ENCODE results near the gene MRPL54. TPM values are rescaled to one million over a fixed set of nuclear protein-coding genes. Genes with fewer than 3 reads are reported as not detected.

Gene MRPL54
- total and polyA plus RNA-seq, 3 donors from 2014 or later, result 42.4 to 96.4 (median 57.4) TPM

DNA sequence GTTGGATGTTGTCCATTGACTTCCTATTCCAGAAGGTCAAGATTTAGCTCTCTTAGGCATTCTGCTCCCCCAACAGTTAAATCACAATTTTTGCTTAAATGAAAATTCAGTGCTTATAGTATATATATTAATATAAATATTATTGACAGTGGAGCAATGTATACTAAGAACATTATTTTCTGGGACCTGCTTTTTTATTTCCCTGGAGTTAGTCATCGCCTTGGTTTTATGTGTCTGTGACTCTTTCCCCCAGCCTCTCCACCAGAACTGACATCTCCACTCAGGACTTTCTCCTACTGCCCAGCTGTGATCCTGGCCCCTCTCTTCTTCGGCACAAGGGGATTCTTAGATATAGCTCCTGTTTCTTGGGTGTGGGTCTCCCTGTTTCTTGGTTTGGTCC, 33.9 kb downstream of the MRPL54 start:
- 95 to 96% methylated on average over 2 of the region's 2 CpGs for WGBS, 2 donors
- no peaks in the 10 kb centered on the region for H3K9me3 ChIP-seq
- DNase-seq, result no peak
- intact Hi-C loops (cut with DNase I; ENCODE audit: low total_unique reads), result no loop called here
- no peak overlapping the region for H3K27ac ChIP-seq
- no peaks in the 10 kb centered on the region for H3K4me1 ChIP-seq
- no peaks in the 10 kb centered on the region for H3K36me3 ChIP-seq (ENCODE audit: low read depth, missing control alignments)
- no peak overlapping the region for H3K4me3 ChIP-seq
- TF ChIP-seq CTCF (IDR thresholded peaks at IDR 0.05) (no peak), POLR2A (IDR thresholded peaks at IDR 0.05) (no peak)
- no peaks in the 10 kb centered on the region for H3K27me3 ChIP-seq

- DNase-seq, result no peak
- Histone ChIP-seq H3K27me3 (no peaks in the 10 kb centered on the region), H3K36me3 (ENCODE audit: low read depth, missing control alignments) (no peaks in the 10 kb centered on the region), H3K4me3 (no peak overlapping the region), H3K9me3 (no peaks in the 10 kb centered on the region), H3K4me1 (no peaks in the 10 kb centered on the region), H3K27ac (no peak overlapping the region)
- intact Hi-C loops (cut with DNase I; ENCODE audit: low total_unique reads), result no loop called here
- no peak for TF ChIP-seq POLR2A (IDR thresholded peaks at IDR 0.05)
- WGBS, 2 donors, result 77 to 80% methylated on average over 6 of the region's 6 CpGs
Observed at GRCh38 chr19:3798137-3798536, 35.7 kb downstream of the MRPL54 start.

DNA sequence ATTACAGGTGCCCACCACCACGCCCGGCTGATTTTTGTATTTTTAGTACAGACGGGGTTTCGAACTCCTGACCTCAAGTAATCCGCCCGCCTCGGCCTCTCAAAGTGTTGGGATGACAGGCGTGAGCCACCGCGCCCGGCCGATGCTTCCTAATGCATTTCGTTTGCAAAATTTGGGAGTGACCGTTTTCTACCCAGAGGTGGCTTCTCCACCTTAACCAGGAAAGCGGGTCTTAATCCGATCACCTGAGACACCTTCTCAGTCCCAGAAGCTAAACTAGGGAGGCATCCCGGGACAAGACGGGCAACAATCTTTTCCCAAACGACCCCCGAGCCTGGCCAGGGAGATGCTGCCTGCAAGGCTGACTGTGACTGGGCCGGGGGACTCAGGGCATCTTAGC, 38.5 kb downstream of the MRPL54 start:
- Histone ChIP-seq H3K27ac (no peak overlapping the region), H3K36me3 (ENCODE audit: low read depth, missing control alignments) (no peaks in the 10 kb centered on the region), H3K9me3 (no peaks in the 10 kb centered on the region), H3K4me3 (peak overlapping the region in 1 of 2 donors; percentile 3), H3K27me3 (no peaks in the 10 kb centered on the region), H3K4me1 (no peaks in the 10 kb centered on the region)
- 22 to 33% methylated on average over 21 of the region's 21 CpGs for whole genome bisulfite sequencing, 2 donors
- TF ChIP-seq POLR2A (IDR thresholded peaks at IDR 0.05) (no peak), CTCF (IDR thresholded peaks at IDR 0.05) (no peak)
- intact Hi-C loops (cut with DNase I; ENCODE audit: low total_unique reads), result no loop called here
- DNase-seq, result no peak

DNA sequence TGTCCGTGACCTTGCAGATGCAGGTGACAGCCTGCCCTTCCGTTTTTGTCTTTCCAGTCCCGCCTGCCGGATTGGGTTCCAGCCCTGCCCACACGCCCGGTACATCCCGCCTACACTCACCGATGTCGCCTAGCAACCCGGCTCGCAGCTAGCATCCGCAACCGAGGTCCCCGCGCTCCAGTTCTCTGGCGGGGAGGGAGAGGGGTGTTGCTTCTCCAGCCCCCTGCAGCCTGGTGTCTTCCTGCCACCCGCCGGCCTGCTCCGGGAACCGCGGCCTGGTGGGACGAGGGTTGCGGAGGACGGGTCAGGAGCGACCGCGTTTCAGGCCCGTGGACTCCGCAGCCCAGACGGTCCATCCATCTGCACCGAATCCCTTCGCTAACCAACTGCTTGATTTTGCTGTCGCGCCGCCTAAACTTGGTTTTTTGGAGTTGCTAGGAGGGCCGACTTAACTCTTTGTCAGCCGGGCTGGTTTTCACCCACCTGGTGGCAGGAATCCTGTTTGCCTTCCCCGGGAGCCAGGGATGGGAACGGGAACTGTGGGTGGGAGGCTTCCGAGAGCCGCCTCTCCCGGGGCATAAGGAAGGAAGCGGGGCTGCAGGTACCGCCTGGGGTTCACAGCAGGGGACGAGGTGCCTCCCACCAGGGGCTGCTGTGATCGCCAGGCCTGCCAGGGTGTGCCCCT, 39.1 kb downstream of the MRPL54 start:
- 5 to 24% methylated on average over 9 to 46 of the region's 46 CpGs for WGBS, 2 donors
- intact Hi-C loops (cut with DNase I; ENCODE audit: low total_unique reads), result no loop called here
- H3K4me1 ChIP-seq, result no peaks in the 10 kb centered on the region
- TF ChIP-seq CTCF (IDR thresholded peaks at IDR 0.05) (no peak), POLR2A (IDR thresholded peaks at IDR 0.05) (no peak)
- no peaks in the 10 kb centered on the region for H3K36me3 ChIP-seq (ENCODE audit: low read depth, missing control alignments)
- H3K9me3 ChIP-seq, result no peaks in the 10 kb centered on the region
- no peaks in the 10 kb centered on the region for H3K27me3 ChIP-seq
- H3K27ac ChIP-seq, result no peak overlapping the region
- DNase-seq, result peak; percentile 36
- peak overlapping the region in 1 of 2 donors; percentile 3 for H3K4me3 ChIP-seq

DNA sequence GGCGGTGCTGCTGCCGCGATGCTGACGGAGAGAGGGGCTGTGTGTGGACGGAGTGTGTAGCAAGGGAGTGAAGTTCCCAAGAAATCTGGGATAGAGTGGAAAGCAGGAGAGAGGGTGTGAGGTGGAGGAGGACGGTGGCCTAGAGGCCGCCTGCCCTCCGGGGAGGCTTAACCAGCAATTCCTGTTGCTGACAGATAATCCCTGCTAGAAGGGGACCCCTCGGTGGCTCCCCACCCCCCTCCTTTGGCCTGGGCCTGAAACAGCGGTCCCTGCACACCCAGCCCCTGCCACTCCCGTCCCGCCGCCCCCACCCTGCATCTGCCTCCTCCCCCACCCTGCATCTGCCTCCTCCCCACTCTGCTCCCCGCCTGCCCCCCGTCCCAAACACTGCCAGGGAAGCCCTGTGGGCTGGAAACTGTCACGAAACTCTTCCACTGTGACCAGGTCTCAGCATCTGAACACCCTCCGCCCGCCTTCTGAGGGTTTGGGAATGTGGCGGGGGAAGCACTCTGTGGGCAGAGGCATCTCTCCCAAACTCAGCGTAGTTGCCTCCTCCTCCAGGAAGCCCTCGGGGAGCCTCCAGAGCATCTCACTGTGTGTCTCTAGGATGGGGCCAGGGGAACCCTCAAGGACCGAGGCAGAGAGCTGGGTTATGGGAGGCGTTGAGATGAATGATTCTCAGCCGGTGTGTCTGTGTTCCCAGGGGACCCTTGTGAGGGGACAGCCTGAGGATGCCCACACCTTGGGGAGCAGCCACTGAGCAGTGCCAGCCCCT, 40.8 kb downstream of the MRPL54 start:
- no peak overlapping the region for H3K4me3 ChIP-seq
- no peak for DNase-seq
- no peaks in the 10 kb centered on the region for H3K9me3 ChIP-seq
- H3K4me1 ChIP-seq, result no peaks in the 10 kb centered on the region
- intact Hi-C loops (cut with DNase I; ENCODE audit: low total_unique reads), result no loop called here
- no peaks in the 10 kb centered on the region for H3K36me3 ChIP-seq (ENCODE audit: low read depth, missing control alignments)
- H3K27me3 ChIP-seq, result no peaks in the 10 kb centered on the region
- WGBS, 2 donors, result 73 to 85% methylated on average over 13 to 24 of the region's 24 CpGs
- H3K27ac ChIP-seq, result no peak overlapping the region
- TF ChIP-seq CTCF (IDR thresholded peaks at IDR 0.05), result no peak
- no peak for TF ChIP-seq POLR2A (IDR thresholded peaks at IDR 0.05)

All from testis (tissue), 3 donors.